ENCODE results near the gene MAP3K20. TPM values are rescaled to one million over a fixed set of nuclear protein-coding genes. Genes with fewer than 3 reads are reported as not detected.

Gene MAP3K20
- total RNA-seq, 1 donor from 2014 or later, result 21.3 TPM

- H3K36me3 ChIP-seq, result no peaks in the 10 kb centered on the region
- H3K4me1 ChIP-seq, result peaks cover 0 to 9% of the 10 kb centered on the region in 2 donors
- intact Hi-C loops (cut with DNase I), result no loop called here
- DNase-seq (ENCODE audit: low spot score in 2 of 2), result no peak
- H3K4me3 ChIP-seq, result no peak overlapping the region
- H3K9me3 ChIP-seq, result no peaks in the 10 kb centered on the region
- H3K27me3 ChIP-seq, result no peaks in the 10 kb centered on the region
- TF ChIP-seq CTCF (IDR thresholded peaks at IDR 0.05), result no peak
- no peak overlapping the region for H3K27ac ChIP-seq
Measured at GRCh38 chr2:173134703-173135102, 59.1 kb downstream of the MAP3K20 start.

DNA sequence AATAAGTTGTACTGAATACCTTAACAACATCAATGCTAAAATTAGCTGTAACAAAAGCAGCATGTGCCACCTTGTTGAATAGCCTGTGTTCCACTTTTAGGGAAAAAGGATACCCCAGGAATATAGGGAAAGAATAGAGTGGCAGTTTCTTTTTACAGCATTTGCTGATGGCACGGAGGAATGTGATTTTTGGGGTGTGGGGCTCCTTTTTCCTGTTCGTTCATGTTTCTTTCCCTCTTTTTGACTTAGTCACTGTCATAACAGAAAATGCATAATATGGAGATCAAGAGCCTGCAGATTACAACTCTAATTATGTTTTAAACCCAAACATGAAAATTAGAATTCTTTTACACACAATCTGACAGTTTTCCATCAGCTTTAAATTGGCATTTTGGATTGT, 60.4 kb downstream of the MAP3K20 start:
- DNase-seq (ENCODE audit: low spot score in 2 of 2), result no peak
- Histone ChIP-seq H3K4me3 (no peak overlapping the region), H3K4me1 (peaks cover 0 to 3% of the 10 kb centered on the region in 2 donors), H3K27me3 (no peaks in the 10 kb centered on the region), H3K9me3 (no peaks in the 10 kb centered on the region), H3K27ac (no peak overlapping the region), H3K36me3 (no peaks in the 10 kb centered on the region)
- intact Hi-C loops (cut with DNase I), result no loop called here
- TF ChIP-seq CTCF (IDR thresholded peaks at IDR 0.05), result no peak

DNA sequence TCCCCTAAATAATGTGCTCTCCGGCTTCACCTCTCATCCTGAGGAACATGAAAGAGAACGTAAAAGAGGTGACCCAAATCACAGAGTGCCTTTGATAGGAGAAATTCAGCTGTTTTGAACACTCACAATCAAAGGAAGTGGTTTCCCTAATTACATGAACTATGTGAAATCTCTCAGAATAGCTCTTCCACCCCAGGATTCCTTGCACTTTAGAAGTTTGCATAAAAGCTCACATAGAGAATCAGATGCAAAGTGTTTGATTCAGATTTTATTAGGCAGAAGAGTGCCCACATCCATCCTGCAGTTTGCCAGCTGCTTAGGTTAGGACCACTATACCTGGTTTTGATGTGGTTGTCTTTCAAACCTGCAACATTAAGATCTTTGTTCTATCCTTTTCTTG, 61.0 kb downstream of the MAP3K20 start:
- H3K36me3 ChIP-seq, result no peaks in the 10 kb centered on the region
- H3K27me3 ChIP-seq, result no peaks in the 10 kb centered on the region
- TF ChIP-seq CTCF (IDR thresholded peaks at IDR 0.05), result no peak
- DNase-seq (ENCODE audit: low spot score in 2 of 2), result no peak
- peaks cover 0 to 2% of the 10 kb centered on the region in 2 donors for H3K4me1 ChIP-seq
- intact Hi-C loops (cut with DNase I), result no loop called here
- H3K4me3 ChIP-seq, result no peak overlapping the region
- no peaks in the 10 kb centered on the region for H3K9me3 ChIP-seq
- H3K27ac ChIP-seq, result no peak overlapping the region

- no peak overlapping the region for H3K4me3 ChIP-seq
- no peaks in the 10 kb centered on the region for H3K27me3 ChIP-seq
- TF ChIP-seq CTCF (IDR thresholded peaks at IDR 0.05), result no peak
- H3K4me1 ChIP-seq, result no peaks in the 10 kb centered on the region
- H3K36me3 ChIP-seq, result no peaks in the 10 kb centered on the region
- no peaks in the 10 kb centered on the region for H3K9me3 ChIP-seq
- DNase-seq (ENCODE audit: low spot score in 2 of 2), result no peak
- intact Hi-C loops (cut with DNase I), result no loop called here
- H3K27ac ChIP-seq, result no peak overlapping the region
Measured at GRCh38 chr2:173137610-173138009, 62.0 kb downstream of the MAP3K20 start.

GRCh38 chr2:173138962-173139361, 63.3 kb downstream of the MAP3K20 start:
- Histone ChIP-seq H3K27me3 (no peaks in the 10 kb centered on the region), H3K9me3 (no peaks in the 10 kb centered on the region), H3K4me1 (no peaks in the 10 kb centered on the region), H3K27ac (no peak overlapping the region), H3K36me3 (no peaks in the 10 kb centered on the region), H3K4me3 (no peak overlapping the region)
- intact Hi-C loops (cut with DNase I), result no loop called here
- TF ChIP-seq CTCF (IDR thresholded peaks at IDR 0.05), result no peak
- no peak for DNase-seq (ENCODE audit: low spot score in 2 of 2)

DNA sequence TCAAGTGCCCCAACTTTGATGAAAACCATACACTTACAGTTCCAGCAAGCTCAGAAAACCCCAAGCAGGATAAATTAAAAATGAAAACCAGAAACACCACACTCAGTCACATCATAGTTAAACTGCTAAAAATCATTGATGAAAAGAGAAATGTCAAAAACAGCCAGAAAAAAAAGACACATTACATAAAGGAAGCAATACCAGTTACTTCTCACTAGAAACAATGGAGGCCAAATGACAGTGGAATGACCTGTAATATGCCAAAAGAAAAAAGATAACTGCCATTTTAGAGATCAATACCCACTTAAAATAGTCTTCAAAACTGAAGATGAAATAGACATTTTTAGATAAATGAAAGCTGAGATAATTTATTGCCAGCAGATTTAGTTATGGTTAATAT, 66.0 kb downstream of the MAP3K20 start:
- no peak for TF ChIP-seq CTCF (IDR thresholded peaks at IDR 0.05)
- H3K4me1 ChIP-seq, result no peaks in the 10 kb centered on the region
- no peaks in the 10 kb centered on the region for H3K36me3 ChIP-seq
- no peak overlapping the region for H3K27ac ChIP-seq
- no peaks in the 10 kb centered on the region for H3K9me3 ChIP-seq
- H3K4me3 ChIP-seq, result no peak overlapping the region
- H3K27me3 ChIP-seq, result no peaks in the 10 kb centered on the region
- intact Hi-C loops (cut with DNase I), result no loop called here
- DNase-seq (ENCODE audit: low spot score in 2 of 2), result no peak

Data from ascending aorta (tissue), 2 donors.